H7 (cell line): ENCODE results near the gene ISM2. TPM values are rescaled to one million over a fixed set of nuclear protein-coding genes. Genes with fewer than 3 reads are reported as not detected.

ENCODE experiments used
- DNase-seq: peaks from one replicate; pipeline ENCODE4 v3.0.0; 2012
- H3K27me3 ChIP-seq: 2 replicates; pipeline ENCODE4 v1.6.0; 2011; ENCODE audit warnings: mild to moderate bottlenecking, low read length; ENCODE audit not compliant: control insufficient read depth, insufficient read depth
- H3K36me3 ChIP-seq: replicated peaks from 2 replicates; pipeline ENCODE4 v1.5.1; 2011; ENCODE audit warnings: low read length; ENCODE audit not compliant: control insufficient read depth, insufficient read depth
- H3K4me3 ChIP-seq: 2 replicates; pipeline ENCODE4 v1.5.1; 2011; ENCODE audit warnings: low read depth, mild to moderate bottlenecking, control low read depth, low read length, moderate library complexity; ENCODE audit not compliant: insufficient read depth
- total RNA-seq: library from RNA; depleted of rRNA; stranded (reverse); fragments of >200 nt; shearing (Covaris generic); gene quantifications from 2 replicates; pipeline ENCODE4 v1.2.3, GENCODE V29; 2014

ISM2 gene
- total RNA-seq, 1 experiment from 2014 or later, result 1.1 TPM

DNA sequence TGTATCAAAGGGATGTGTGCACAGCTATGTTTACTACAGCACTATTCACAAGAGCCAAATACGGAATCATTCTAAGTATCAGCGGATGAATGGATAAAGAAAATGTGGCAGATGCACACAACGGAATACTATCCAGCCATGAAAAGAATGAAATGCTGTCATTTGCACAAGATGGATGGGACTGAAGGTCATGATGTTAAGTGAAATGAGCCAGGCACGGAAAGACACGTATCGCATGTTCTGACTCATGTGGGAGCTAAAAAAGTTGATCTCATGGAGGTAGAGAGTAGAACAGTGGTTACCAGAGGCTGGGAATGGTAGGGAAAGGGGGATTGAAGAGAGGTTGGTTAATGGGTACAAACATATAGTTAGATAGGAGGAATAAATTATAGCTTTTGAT, 25.9 kb upstream of the ISM2 start:
- no peak overlapping the region for H3K4me3 ChIP-seq
- DNase-seq, result no peak
- no peaks in the 10 kb centered on the region for H3K27me3 ChIP-seq
- H3K36me3 ChIP-seq, result peaks cover 2% of the 10 kb centered on the region; the same call in 1 of the 2 replicates

DNA sequence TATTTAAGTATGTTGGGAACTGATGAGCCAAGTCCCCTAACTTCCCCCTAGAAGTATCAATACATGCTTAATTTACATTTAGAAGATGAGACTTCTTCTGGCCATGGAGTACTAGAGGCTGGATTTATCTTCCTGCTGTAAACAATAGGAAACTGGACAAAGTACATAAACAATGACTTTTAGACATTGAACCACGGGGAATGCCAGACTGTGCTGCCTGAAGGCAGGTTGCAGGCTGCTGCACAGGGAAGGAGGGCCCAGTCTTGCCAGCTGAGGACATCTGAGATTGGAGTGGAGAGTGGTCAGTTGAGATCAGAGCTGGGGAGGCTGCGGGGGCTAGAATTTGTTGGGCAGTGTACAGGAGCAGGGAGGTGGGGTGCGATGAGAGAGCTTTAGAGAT, 24.5 kb upstream of the ISM2 start:
- Histone ChIP-seq H3K36me3 (peaks cover 3% of the 10 kb centered on the region; the same call in 1 of the 2 replicates), H3K4me3 (no peak overlapping the region), H3K27me3 (no peaks in the 10 kb centered on the region)
- no peak for DNase-seq

DNA sequence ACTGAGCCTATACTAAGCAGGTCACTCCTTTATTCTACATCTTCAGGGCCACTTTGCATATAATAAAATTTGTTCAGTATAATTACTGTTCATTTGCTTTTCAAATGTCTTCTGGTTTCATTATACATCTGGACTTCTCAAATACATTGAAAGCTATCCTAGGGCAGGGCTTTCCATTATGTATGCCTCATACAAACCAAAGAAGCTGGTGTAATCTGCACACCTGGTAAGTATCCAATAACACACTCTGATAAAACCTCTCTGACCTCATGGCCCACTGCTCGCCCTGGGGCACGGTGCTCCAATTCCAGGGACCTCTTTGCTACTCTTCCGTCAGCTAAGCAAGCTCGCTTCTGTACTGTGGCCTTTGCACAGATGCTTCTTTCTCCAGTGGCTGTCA, 21.9 kb upstream of the ISM2 start:
- no peaks in the 10 kb centered on the region for H3K27me3 ChIP-seq
- H3K4me3 ChIP-seq, result no peak overlapping the region
- no peak for DNase-seq
- peaks cover 5% of the 10 kb centered on the region for H3K36me3 ChIP-seq

DNA sequence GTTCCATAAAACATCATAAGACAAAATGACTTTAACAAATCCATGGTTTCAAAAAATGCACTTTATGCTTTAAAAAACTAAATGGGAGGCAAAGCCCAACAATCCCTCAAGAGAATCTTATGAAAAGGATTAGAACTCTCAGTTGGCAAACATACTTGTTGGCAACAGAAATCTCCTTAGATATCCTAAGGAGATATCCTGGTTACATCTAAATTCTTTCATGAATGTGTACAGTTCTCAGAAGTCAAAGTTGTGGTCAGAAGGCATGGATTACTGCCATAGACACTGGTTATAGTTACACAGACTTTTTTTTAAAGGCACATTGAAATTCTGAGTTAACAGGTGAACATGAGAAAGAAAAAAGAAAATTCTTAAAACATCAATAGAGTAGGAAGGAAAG, 17.5 kb upstream of the ISM2 start:
- Histone ChIP-seq H3K4me3 (no peak overlapping the region), H3K36me3 (peaks cover 10% of the 10 kb centered on the region), H3K27me3 (no peaks in the 10 kb centered on the region)
- DNase-seq, result no peak

DNA sequence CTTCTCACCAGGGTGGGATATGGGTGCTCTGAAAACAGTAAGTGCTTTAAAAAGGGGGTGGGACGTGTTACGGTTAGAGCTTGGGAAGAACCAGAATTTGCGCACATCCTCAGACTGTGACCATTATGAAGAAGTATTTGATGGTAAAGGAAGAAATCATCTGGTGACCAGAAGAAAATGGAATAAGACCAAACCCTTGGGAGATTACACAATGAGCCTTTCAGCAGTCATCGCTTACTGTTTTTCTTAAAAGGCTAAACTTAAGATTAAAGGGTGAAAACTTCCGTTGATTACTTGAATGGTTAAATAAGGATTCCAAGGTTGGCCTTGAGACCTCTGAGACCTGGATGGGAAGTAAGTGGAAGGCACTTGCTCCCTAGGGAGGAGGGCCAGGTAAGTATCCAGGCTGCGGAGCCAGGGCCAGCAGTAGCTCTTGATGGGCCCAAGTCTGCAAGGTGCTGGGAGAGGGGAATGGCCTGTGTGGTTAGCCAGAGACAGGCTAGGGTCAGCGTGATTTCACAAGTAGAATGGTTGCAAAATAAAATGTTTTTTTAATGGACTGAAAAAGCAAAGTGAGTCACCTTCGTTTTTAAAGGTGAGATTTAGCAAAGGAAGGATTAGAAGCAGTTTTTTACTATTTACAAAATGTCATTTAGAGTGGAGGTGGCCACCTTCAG, 13.0 kb upstream of the ISM2 start:
- Histone ChIP-seq H3K36me3 (peaks cover 7% of the 10 kb centered on the region), H3K27me3 (no peaks in the 10 kb centered on the region), H3K4me3 (no peak overlapping the region)
- no peak for DNase-seq

DNA sequence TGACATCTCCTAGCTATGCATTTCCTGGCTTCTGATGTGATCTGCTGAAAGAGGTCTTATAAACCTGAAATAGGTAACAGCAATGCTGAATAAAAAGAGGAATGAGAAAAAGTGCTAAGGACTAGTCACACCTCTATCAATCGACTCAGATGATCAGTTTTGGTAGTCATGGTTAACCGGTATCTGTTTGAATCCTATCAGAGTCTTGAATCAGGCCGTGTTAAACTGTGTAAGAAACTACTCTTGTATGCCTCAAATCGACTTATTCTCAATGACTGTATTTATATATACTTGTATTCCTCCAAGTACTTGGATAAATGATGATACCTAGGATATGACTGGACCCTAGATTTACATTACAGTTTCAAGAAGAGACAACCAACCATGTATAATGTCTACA, 10.8 kb upstream of the ISM2 start:
- Histone ChIP-seq H3K36me3 (peaks cover 7% of the 10 kb centered on the region), H3K27me3 (no peaks in the 10 kb centered on the region), H3K4me3 (no peak overlapping the region)
- no peak for DNase-seq

DNA sequence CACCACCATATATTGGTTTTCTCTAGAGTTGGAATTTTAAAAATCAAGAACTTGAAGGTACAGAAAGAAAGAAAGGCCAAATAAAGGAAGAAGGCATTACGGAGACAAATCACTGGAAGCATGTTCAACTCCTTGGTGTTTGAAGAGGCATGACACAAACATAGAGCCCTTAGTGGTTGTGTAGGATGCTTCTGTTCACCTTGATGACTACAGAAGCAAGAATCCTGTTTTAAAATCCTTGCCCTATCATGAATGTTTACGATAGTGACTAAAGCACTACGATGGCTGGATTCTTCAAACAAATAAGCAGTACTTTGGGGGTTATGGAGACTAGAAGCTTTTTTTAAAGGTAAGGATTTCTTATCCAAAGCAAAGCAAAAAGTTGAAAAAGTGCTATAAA, 10.3 kb upstream of the ISM2 start:
- Histone ChIP-seq H3K27me3 (no peaks in the 10 kb centered on the region), H3K36me3 (peaks cover 7% of the 10 kb centered on the region), H3K4me3 (no peak overlapping the region)
- DNase-seq, result no peak

DNA sequence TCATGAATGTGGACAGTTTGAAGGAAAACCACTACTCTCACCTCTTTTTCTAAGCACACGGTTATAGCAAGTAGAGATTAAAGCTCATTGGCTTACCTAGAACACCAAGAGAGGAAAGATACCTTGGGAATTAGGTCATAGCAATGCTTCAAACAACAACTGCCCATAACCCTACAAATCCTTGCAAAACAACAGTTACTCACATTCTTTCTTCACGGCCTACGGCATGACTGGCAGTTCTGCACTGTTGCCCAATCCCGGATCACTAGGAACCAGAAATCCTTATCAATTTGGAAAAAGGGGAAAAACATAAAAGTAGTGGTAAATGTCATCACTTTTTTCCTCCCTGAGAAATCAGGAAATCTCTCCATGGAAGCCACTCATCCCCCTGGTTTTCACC, 9.6 kb upstream of the ISM2 start:
- DNase-seq, result no peak
- H3K4me3 ChIP-seq, result no peak overlapping the region

DNA sequence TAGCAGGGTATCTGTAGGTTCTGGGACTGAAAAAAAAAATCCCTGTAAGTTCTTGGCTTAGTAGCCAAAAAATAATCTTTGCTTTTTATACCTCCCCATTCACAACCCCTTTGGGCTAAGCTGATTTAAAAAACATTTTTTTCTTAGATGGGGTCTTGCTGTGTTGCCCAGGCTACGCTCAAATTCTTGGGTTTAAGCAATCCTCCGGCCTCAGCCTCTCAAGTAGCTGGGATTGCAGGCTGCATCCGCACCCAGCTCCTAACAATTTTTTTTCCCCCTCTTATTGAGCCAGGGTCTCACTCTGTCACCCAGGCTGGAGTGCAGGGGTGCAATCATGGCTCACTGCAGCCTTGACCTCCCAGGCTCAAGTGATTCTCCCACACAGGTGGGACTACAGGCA, 9.1 kb upstream of the ISM2 start:
- Histone ChIP-seq H3K27me3 (no peaks in the 10 kb centered on the region), H3K36me3 (peaks cover 7% of the 10 kb centered on the region), H3K4me3 (no peak overlapping the region)
- no peak for DNase-seq

More for the DNA sequence above, 9.6 kb upstream of the ISM2 start:
- Histone ChIP-seq H3K27me3 (no peaks in the 10 kb centered on the region), H3K36me3 (peaks cover 7% of the 10 kb centered on the region)

DNA sequence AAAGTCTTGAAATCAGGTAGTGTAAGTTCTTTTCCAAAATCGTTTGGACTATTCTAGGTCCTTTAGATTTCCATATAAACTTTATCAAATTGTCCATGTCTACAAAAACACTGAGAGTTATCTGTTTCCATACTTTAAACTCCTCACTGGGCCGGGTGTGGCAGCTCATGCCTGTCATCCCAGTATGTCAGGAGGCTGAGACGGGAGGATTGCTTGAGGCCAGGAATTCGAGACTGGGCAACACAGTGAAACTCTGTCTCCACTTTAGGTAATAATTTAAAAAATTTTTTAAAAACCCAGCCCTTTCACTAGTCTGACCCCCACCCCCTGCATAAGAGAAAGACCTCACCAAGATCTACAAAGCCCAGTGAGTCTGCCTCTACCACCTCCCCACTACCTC, 6.4 kb upstream of the ISM2 start:
- H3K27me3 ChIP-seq, result peaks cover 8% of the 10 kb centered on the region
- no peak for DNase-seq
- H3K36me3 ChIP-seq, result no peaks in the 10 kb centered on the region
- no peak overlapping the region for H3K4me3 ChIP-seq

DNA sequence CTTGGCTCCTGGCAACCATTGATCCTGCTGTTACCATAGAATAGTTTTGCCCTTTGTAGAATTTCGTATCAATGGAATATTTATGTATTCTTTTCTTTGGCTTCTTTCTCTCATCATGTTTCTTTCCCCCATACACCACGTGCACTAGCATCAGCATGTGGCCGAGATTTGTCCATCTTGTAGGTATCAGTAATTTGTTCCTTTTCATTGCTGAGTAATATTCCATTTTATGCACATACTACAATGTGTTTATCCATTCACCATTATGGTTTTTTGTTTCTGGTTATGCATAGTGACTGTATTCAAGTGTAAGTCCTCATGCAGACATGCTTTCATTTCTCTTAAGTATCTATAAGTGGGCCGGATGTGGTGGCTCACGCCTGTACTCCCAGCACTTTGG, 4.5 kb upstream of the ISM2 start:
- Histone ChIP-seq H3K36me3 (no peaks in the 10 kb centered on the region), H3K27me3 (peaks cover 27% of the 10 kb centered on the region), H3K4me3 (no peak overlapping the region)
- no peak for DNase-seq

DNA sequence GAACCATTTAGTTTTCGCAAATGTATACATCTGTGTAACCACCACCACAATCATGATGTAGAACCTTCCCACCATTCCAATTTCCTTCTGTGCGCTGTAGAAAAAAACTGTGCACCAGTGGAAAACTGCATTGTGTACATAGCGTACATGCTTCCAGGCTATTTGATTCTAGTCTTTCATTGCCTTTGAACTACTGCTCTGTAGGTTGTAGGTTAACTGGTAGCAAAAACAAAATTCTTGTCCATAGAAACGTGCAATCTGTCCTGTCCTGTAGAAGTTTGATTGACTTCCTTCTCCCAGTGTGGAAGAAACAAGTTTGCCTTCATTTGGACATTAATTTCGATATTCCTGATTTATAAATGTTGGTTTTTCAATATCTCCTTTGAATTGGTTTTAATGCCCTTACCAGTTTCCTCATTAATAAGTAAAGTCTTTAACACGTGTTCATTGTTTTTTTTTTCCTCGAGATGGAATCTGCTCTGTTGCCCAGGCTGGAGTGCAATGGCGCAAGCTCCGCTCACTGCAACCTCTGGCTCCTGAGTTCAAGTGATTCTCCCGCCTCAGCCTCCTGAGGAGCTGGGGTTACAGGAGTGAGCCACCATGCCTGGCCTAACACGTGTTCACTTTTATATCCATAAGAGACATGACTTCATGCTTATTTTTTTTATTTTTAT, 3.6 kb upstream of the ISM2 start:
- no peaks in the 10 kb centered on the region for H3K36me3 ChIP-seq
- DNase-seq, result no peak
- H3K4me3 ChIP-seq, result no peak overlapping the region
- peaks cover 36% of the 10 kb centered on the region for H3K27me3 ChIP-seq

DNA sequence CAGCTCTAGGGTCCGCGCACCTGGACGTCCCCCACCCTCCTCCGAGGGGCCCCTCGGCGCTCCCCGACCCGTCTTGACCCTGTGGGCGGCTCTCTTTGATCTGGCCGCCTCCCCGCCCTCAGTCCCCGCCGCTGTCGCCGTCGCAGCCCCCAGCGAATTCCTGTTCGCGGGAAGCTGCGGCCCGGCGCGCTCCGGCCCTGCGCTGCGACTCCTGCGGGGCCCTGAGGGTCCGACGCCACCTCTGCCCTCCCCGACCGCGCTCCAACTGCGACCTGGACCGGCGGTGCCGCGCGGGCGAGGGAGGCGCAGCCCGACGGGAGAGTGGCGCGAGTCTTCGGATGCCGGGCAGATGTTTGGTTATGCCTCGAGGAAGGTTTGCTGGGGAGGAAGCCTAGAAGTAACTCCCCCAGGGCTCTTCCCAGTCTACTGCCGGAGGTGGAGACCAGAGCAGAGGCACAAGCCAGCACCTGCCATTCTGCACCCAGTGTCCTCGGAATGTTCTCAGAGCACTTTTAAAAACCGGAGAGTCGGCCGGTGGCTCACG, 440 bp upstream of the ISM2 start:
- DNase-seq, result peak; percentile 81
- Histone ChIP-seq H3K36me3 (no peaks in the 10 kb centered on the region), H3K4me3 (peak overlapping the region; percentile 63), H3K27me3 (peaks cover 41% of the 10 kb centered on the region)

DNA sequence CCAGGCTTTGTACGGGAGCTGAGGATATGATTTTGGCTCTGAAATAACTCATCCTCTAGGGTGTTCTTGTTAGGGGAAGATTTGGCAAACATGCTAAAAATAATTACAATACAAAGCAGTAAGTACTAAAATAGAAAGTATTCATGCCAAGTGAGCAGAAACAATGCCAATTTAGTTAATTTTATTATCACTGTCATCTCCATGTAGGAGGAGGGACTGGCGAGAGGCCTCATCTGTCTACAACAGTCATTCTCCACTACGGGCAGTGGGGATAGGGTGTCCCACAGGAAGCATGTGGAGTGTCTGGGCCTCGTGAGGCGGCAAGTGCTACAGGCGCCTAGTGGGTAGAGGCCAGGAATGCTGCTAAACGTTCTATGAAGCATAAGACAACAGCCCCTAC, 3.3 kb downstream of the ISM2 start:
- no peak overlapping the region for H3K4me3 ChIP-seq
- H3K27me3 ChIP-seq, result peaks cover 35% of the 10 kb centered on the region
- H3K36me3 ChIP-seq, result no peaks in the 10 kb centered on the region
- DNase-seq, result no peak

DNA sequence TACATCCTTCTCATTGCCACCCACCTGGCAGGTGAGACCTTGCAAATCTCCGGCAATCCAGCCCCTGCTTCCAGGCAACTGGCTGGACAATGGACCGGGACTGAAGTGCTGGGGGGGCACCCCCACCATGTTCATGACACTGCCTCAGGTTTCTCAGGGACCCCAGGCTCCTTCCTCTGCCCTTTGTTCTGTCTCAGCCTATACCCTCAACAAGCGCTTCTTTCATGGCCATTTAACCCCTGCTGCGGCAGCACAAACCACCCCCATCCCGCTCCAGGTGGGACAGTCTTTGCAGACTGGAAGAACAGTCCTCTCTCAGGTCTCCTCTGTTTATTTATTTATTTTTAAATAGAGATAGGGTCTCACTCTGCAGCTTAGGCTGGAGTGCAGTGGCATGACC, 7.6 kb downstream of the ISM2 start:
- Histone ChIP-seq H3K36me3 (no peaks in the 10 kb centered on the region), H3K4me3 (no peak overlapping the region), H3K27me3 (no peaks in the 10 kb centered on the region)
- DNase-seq, result peak; percentile 37
